Epidermal melanocyte (primary cell): ENCODE data around the gene LVRN.
"Not testable (repeated sequence)": the region's sequence is repeated elsewhere in the genome, so short reads cannot be mapped to it uniquely, and the experiment has no call there.

Source experiments
- DNase-seq: peaks from one replicate; pipeline ENCODE4 v3.0.0; 2011; ENCODE audit warnings: low spot score; ENCODE audit not compliant: insufficient read length

The LVRN gene, protein sequence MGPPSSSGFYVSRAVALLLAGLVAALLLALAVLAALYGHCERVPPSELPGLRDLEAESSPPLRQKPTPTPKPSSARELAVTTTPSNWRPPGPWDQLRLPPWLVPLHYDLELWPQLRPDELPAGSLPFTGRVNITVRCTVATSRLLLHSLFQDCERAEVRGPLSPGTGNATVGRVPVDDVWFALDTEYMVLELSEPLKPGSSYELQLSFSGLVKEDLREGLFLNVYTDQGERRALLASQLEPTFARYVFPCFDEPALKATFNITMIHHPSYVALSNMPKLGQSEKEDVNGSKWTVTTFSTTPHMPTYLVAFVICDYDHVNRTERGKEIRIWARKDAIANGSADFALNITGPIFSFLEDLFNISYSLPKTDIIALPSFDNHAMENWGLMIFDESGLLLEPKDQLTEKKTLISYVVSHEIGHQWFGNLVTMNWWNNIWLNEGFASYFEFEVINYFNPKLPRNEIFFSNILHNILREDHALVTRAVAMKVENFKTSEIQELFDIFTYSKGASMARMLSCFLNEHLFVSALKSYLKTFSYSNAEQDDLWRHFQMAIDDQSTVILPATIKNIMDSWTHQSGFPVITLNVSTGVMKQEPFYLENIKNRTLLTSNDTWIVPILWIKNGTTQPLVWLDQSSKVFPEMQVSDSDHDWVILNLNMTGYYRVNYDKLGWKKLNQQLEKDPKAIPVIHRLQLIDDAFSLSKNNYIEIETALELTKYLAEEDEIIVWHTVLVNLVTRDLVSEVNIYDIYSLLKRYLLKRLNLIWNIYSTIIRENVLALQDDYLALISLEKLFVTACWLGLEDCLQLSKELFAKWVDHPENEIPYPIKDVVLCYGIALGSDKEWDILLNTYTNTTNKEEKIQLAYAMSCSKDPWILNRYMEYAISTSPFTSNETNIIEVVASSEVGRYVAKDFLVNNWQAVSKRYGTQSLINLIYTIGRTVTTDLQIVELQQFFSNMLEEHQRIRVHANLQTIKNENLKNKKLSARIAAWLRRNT

GRCh38 chr5:115962239-115962564 lies at the start of gene LVRN:
Gene LVRN (plus strand): TSS chr5:115962475. CDS start chr5:115962618, 143 bp downstream.
- no peak for DNase-seq

- DNase-seq, result not testable (repeated sequence)
Observed at GRCh38 chr5:115913623-115914400, 48.5 kb upstream of the LVRN start.

DNA sequence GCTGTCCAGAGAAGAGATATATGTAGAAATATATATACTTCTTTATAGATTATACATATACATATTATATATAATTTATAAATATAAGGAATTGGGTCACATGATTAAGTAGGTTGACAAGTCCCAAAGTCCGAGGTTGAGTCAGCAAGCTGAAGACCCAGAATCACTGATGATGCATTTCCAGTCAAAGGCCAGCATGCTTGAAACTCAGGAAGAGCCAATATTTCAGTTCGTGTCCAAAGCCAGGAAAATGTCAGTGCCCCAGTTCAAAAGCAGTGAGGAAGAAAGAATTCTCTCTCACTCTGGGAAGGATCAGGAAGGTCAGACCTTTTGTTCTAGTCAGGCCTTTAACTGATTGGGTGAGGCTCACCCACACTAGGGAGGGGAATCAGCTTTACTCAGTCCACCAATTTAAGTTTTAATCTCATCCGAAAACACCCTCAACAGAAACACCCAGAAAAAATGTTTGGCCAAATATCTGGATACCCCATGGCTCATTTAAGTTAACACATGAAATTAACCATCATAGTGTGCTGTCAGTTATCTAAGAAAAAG lies 42.0 kb upstream of the LVRN start:
- DNase-seq, result no peak

- DNase-seq, result not testable (repeated sequence)
Observed at GRCh38 chr5:115928578-115929407, 33.5 kb upstream of the LVRN start.

- DNase-seq, result not testable (repeated sequence)
Observed at GRCh38 chr5:115930171-115930570, 32.1 kb upstream of the LVRN start.

- no peak for DNase-seq
Observed at GRCh38 chr5:115930630-115931337, 31.5 kb upstream of the LVRN start.

DNA sequence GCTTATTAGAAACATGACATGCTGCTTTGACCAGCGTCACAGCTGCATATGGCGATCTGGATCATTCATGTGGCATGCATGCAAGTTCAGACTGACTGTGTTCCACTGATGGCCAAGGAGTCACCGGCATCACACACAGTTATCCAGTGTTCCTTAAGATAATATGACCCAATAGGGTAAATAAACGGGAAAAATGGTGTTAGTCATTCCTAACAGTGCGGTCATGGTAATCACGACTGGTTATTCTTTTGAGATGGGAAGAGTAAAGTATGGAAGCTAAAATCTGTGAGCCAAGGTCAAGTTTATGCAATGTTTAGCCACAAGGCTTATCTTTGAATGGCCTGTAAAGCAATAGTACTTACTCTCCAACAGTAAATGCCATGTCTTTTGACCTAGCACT lies 29.3 kb upstream of the LVRN start:
- no peak for DNase-seq

DNA sequence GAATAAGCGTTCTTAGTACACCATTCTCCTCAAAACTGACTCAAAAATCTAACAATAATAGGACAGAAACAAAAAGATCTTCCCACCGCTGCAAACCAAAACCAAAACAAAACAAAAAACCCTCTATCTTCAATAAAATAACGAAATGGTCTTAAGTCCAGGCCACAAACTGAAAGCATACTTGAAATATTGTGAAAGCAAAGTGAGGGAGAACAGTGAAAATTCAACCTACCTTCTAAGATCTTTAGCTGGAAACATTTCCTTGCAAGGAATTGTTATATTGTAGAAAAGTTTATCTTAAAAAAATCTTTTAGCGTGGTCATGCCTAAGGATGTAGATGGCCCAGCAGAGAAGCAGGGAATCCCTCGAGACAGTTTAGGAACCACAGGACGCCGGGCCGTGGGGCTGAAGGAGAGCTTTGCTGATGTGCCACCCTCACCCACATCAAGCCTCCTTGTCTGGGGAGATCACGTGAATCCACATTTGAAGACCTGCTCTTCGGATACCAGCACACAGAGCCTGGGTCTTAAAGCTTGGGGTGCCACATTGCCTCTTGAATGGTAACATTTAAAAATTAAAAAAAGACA lies 27.8 kb upstream of the LVRN start:
- no peak for DNase-seq

DNA sequence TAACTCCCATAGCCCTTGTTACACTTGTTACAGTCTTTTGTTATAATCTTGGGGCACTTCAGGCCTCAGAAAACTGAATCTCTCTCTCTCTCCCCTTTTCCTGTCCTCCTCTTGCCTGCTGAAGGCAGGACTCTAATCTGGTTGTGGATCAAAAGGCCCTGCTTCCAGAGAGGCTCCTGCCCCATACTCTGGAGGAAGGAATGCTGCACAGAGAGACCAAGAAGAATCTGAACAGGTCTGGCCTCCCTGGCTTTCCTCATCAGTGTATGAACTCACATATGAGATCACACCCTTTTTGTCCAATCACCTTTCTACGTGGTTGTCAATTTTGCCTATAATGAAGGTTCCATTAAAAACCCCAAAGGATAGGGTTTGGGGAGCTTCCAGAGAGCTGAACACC lies 26.2 kb upstream of the LVRN start:
- DNase-seq, result no peak

DNA sequence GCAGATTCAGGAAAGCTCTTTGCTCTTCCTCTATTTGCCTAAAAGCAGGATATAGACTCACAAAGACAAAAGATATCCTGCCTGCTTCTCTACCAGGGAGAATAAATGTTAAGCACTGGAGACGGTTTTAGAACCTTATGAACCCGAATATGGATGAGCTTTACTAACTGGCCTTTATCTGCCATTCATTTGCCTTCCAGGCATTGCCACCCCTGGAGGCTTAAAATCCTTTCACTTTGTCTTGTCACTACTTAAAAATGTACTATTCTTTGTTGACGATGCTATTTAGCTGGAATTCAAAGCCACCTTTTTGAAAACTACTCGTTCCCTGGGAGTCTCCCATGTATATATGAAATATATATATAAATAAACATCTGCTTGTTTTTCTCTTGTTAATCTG lies 23.2 kb upstream of the LVRN start:
- DNase-seq, result no peak

GRCh38 chr5:115940080-115940810 lies 22.0 kb upstream of the LVRN start:
- DNase-seq, result no peak

- no peak for DNase-seq
Observed at GRCh38 chr5:115941051-115941675, 21.1 kb upstream of the LVRN start.

GRCh38 chr5:115944501-115944900 lies 17.8 kb upstream of the LVRN start:
- no peak for DNase-seq

- no peak for DNase-seq
Observed at GRCh38 chr5:115946655-115947054, 15.6 kb upstream of the LVRN start.

DNA sequence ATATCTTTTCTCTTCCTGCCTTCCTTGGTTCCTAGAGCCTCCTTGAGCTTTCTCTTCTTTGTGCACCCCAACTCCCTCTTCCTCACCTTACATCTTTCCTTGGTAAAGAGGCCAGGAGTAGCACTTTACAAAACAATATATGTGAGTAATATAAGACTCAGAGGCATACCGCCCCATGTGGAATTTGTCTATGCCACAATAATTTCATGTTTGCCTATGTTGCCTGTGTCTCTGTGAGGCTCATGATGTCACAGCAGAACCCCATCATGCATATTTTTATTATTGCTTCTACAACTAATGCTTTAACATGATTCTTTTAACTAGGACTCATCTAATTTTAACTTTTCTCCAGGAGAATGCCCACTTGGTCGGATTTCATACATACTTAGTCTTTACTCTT lies 15.0 kb upstream of the LVRN start:
- no peak for DNase-seq

- DNase-seq, result no peak
Observed at GRCh38 chr5:115948091-115948534, 14.2 kb upstream of the LVRN start.

DNA sequence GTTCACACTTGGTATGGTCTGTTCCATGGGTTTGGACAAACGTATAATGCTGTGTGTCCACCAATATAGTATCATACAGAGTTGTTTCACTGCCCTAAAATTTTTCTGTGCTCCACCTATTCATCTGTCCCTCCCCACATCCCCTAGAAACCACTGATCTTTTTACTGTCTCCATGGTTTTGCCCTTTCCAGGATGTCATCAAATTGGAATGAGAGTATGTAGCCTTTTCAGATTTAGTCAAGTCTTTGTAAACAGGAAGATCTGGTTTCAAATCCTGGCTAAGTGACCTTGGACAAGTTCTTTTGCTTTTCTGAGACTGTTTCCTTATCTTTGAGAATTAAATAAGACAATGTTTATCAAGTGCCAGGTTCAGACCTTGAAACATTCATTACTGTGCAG lies 13.2 kb upstream of the LVRN start:
- DNase-seq, result no peak

GRCh38 chr5:115952588-115952987 lies 9.7 kb upstream of the LVRN start:
- no peak for DNase-seq
